ENCODE results near the gene SORCS3.

DNA sequence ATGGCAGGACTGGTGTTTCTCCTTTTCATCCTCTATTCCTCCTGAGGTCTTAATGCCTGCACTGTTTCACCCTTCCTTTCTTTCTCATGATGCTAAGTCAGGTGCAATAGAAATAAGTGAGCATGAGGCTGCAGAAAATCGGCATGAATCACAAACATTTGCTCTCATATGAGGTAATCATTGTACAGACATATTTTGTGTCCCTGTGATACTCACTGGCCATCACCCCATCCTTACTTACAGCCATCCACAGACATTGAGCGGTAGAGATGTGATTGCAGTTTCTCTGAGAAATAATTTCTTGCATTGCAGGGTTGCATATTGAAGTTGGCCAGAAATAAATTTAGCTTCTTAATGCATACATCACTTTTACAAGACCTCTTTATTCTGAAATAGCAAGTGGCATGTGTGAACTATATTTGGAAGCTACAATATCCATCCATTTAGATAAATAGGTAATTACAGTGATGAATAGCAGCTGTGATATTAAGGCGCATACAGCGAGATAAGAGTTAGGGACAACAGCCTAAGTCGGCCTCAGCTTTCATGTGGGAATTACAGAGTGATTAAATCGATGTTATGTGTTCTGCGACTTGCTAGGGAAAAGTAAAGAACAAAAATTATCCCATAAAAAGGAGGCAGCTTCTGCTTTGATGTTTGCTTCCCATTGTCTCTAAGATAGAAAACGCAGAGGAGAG is 612.6 kb downstream of the SORCS3 start:
- no peak for TF ChIP-seq POLR2A (IDR thresholded peaks at IDR 0.05)
- TF ChIP-seq, protein P1, sequence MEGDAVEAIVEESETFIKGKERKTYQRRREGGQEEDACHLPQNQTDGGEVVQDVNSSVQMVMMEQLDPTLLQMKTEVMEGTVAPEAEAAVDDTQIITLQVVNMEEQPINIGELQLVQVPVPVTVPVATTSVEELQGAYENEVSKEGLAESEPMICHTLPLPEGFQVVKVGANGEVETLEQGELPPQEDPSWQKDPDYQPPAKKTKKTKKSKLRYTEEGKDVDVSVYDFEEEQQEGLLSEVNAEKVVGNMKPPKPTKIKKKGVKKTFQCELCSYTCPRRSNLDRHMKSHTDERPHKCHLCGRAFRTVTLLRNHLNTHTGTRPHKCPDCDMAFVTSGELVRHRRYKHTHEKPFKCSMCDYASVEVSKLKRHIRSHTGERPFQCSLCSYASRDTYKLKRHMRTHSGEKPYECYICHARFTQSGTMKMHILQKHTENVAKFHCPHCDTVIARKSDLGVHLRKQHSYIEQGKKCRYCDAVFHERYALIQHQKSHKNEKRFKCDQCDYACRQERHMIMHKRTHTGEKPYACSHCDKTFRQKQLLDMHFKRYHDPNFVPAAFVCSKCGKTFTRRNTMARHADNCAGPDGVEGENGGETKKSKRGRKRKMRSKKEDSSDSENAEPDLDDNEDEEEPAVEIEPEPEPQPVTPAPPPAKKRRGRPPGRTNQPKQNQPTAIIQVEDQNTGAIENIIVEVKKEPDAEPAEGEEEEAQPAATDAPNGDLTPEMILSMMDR (IDR thresholded peaks at IDR 0.05), result no peak
